ENCODE data around the gene PCDH9. TPM values are rescaled to one million over a fixed set of nuclear protein-coding genes. Genes with fewer than 3 reads are reported as not detected.

Gene PCDH9
- total and polyA plus RNA-seq, 8 donors = 2.0 to 11.6 (median 3.1) TPM

GRCh38 chr13:67033170-67033569 lies 197.0 kb downstream of the PCDH9 start:
- intact Hi-C loops (cut with DNase I) = no loop called here
- Histone ChIP-seq H3K4me1 (no peaks in the 10 kb centered on the region), H3K27ac (no peak overlapping the region), H3K4me3 (no peak overlapping the region), H3K27me3 (no peaks in the 10 kb centered on the region), H3K9me3 (no peaks in the 10 kb centered on the region), H3K36me3 (no peaks in the 10 kb centered on the region)
- no peak for DNase-seq
- no peak for TF ChIP-seq CTCF (IDR thresholded peaks at IDR 0.05)
- no peak for ATAC-seq

- TF ChIP-seq CTCF (IDR thresholded peaks at IDR 0.05) = no peak
- no peaks in the 10 kb centered on the region for H3K4me1 ChIP-seq
- no peak overlapping the region for H3K27ac ChIP-seq
- intact Hi-C loops (cut with DNase I) = no loop called here
- H3K4me3 ChIP-seq = no peak overlapping the region
- H3K9me3 ChIP-seq = peaks cover 0 to 3% of the 10 kb centered on the region in 2 donors
- DNase-seq = peak in 2 of 4 donors; percentile 37 to 51
- no peaks in the 10 kb centered on the region for H3K36me3 ChIP-seq
- ATAC-seq = peak; percentile 60
- H3K27me3 ChIP-seq = no peaks in the 10 kb centered on the region
Measured at GRCh38 chr13:67023130-67023876, 206.8 kb downstream of the PCDH9 start.

- Histone ChIP-seq H3K9me3 (peaks cover 0 to 3% of the 10 kb centered on the region in 2 donors), H3K4me1 (no peaks in the 10 kb centered on the region), H3K27me3 (no peaks in the 10 kb centered on the region), H3K36me3 (no peaks in the 10 kb centered on the region), H3K27ac (no peak overlapping the region), H3K4me3 (no peak overlapping the region)
- ATAC-seq = no peak
- no peak for DNase-seq
- intact Hi-C loops (cut with DNase I) = no loop called here
- TF ChIP-seq CTCF (IDR thresholded peaks at IDR 0.05) = no peak
Measured at GRCh38 chr13:67018775-67019174, 211.4 kb downstream of the PCDH9 start.

GRCh38 chr13:67017276-67017675 lies 212.9 kb downstream of the PCDH9 start:
- no peak overlapping the region for H3K4me3 ChIP-seq
- H3K36me3 ChIP-seq = no peaks in the 10 kb centered on the region
- no peak for TF ChIP-seq CTCF (IDR thresholded peaks at IDR 0.05)
- DNase-seq (no peak), ATAC-seq (no peak)
- H3K27ac ChIP-seq = no peak overlapping the region
- no peaks in the 10 kb centered on the region for H3K27me3 ChIP-seq
- intact Hi-C loops (cut with DNase I) = no loop called here
- H3K4me1 ChIP-seq = no peaks in the 10 kb centered on the region
- H3K9me3 ChIP-seq = peaks cover 0 to 3% of the 10 kb centered on the region in 2 donors

GRCh38 chr13:67015976-67016600 lies 214.0 kb downstream of the PCDH9 start:
- Histone ChIP-seq H3K4me3 (no peak overlapping the region), H3K27me3 (no peaks in the 10 kb centered on the region), H3K27ac (no peak overlapping the region), H3K9me3 (peaks cover 0 to 3% of the 10 kb centered on the region in 2 donors), H3K36me3 (no peaks in the 10 kb centered on the region), H3K4me1 (no peaks in the 10 kb centered on the region)
- ATAC-seq (peak; percentile 62), DNase-seq (no peak)
- no peak for TF ChIP-seq CTCF (IDR thresholded peaks at IDR 0.05)
- intact Hi-C loops (cut with DNase I) = no loop called here

All from left lung (tissue), 10 donors.